ENCODE data around the gene FHDC1. TPM values are rescaled to one million over a fixed set of nuclear protein-coding genes. Genes with fewer than 3 reads are reported as not detected.
"Not testable (repeated sequence)": the region's sequence is repeated elsewhere in the genome, so short reads cannot be mapped to it uniquely, and the experiment has no call there.

FHDC1 gene
- polyA plus RNA-seq (ENCODE audit: insufficient read length in 3 of 3), result 1 to 10 TPM; 4.8 to 5.2 (median 5.1) TPM
- long read RNA-seq, donor 1, result 0 reads
- long read RNA-seq, donor 2, result 0 reads
- long read RNA-seq, donor 3, result 0 reads
- long read RNA-seq, donor 4, result 0 reads
- long read RNA-seq, donor 5, result 0 reads
- long read RNA-seq, donor 6, result 0 reads
- long read RNA-seq, donor 7, full-length matches to known transcripts, result 1 of 1 reads
- long read RNA-seq, donor 7, partial matches to known transcripts, result 0 of 1 reads
- long read RNA-seq, donor 7, other reads (novel, unspliced or antisense), result 0 of 1 reads
- long read RNA-seq, donor 8, result 0 reads
- long read RNA-seq, donor 9, result 0 reads
- long read RNA-seq, donor 10, full-length matches to known transcripts, result 1 of 1 reads
- long read RNA-seq, donor 10, partial matches to known transcripts, result 0 of 1 reads
- long read RNA-seq, donor 10, other reads (novel, unspliced or antisense), result 0 of 1 reads
- long read RNA-seq, donor 11, full-length matches to known transcripts, result 1 of 1 reads
- long read RNA-seq, donor 11, partial matches to known transcripts, result 0 of 1 reads
- long read RNA-seq, donor 11, other reads (novel, unspliced or antisense), result 0 of 1 reads
- long read RNA-seq, donor 12, result 0 reads
- long read RNA-seq, donor 13, result 0 reads
- long read RNA-seq, donor 14, full-length matches to known transcripts, result 2 of 2 reads
- long read RNA-seq, donor 14, partial matches to known transcripts, result 0 of 2 reads
- long read RNA-seq, donor 14, other reads (novel, unspliced or antisense), result 0 of 2 reads
- long read RNA-seq, donor 15, full-length matches to known transcripts, result 3 of 8 reads
- long read RNA-seq, donor 15, partial matches to known transcripts, result 5 of 8 reads
- long read RNA-seq, donor 15, other reads (novel, unspliced or antisense), result 0 of 8 reads
- long read RNA-seq, donor 16, full-length matches to known transcripts, result 1 of 1 reads
- long read RNA-seq, donor 16, partial matches to known transcripts, result 0 of 1 reads
- long read RNA-seq, donor 16, other reads (novel, unspliced or antisense), result 0 of 1 reads

- peak; percentile 51 for DNase-seq
These were observed at the start of gene FHDC1 for GRCh38 chr4:152935631-152936445. FHDC1 (plus strand) TSS chr4:152936323; CDS start chr4:152943058, 6,735 bp downstream.

GRCh38 chr4:152887981-152888380 lies 48.1 kb upstream of the FHDC1 start:
- no peak for DNase-seq

- no peak for DNase-seq
These were observed 43.1 kb upstream of the FHDC1 start for GRCh38 chr4:152892974-152893373.

- DNase-seq, result no peak
These were observed 41.5 kb upstream of the FHDC1 start for GRCh38 chr4:152894673-152895072.

GRCh38 chr4:152896811-152897210 lies 39.3 kb upstream of the FHDC1 start:
- no peak for DNase-seq

GRCh38 chr4:152898133-152898532 lies 38.0 kb upstream of the FHDC1 start:
- not testable (repeated sequence) for DNase-seq

- DNase-seq, result no peak
These were observed 37.5 kb upstream of the FHDC1 start for GRCh38 chr4:152898606-152899005.

- DNase-seq, result no peak
These were observed 35.7 kb upstream of the FHDC1 start for GRCh38 chr4:152900395-152900794.

GRCh38 chr4:152901205-152901604 lies 34.9 kb upstream of the FHDC1 start:
- no peak for DNase-seq

GRCh38 chr4:152903658-152904057 lies 32.5 kb upstream of the FHDC1 start:
- no peak for DNase-seq

- DNase-seq, result peak; percentile 11
These were observed 26.2 kb upstream of the FHDC1 start for GRCh38 chr4:152909901-152910300.

GRCh38 chr4:152910521-152910920 lies 25.6 kb upstream of the FHDC1 start:
- no peak for DNase-seq

- DNase-seq, result no peak
These were observed 18.4 kb upstream of the FHDC1 start for GRCh38 chr4:152917543-152918395.

GRCh38 chr4:152919826-152920225 lies 16.3 kb upstream of the FHDC1 start:
- DNase-seq, result no peak

GRCh38 chr4:152920768-152921167 lies 15.4 kb upstream of the FHDC1 start:
- no peak for DNase-seq

- DNase-seq, result no peak
These were observed 14.8 kb upstream of the FHDC1 start for GRCh38 chr4:152921284-152921683.

- DNase-seq, result no peak
These were observed 10.3 kb upstream of the FHDC1 start for GRCh38 chr4:152925851-152926250.

GRCh38 chr4:152926959-152927358 lies 9.2 kb upstream of the FHDC1 start:
- DNase-seq, result no peak

- no peak for DNase-seq
These were observed 8.4 kb upstream of the FHDC1 start for GRCh38 chr4:152927737-152928136.

GRCh38 chr4:152928286-152928685 lies 7.8 kb upstream of the FHDC1 start:
- no peak for DNase-seq

GRCh38 chr4:152929888-152930287 lies 6.2 kb upstream of the FHDC1 start:
- DNase-seq, result no peak
